GM21737 (cell line): ENCODE results near the gene PMS2.
A peak's percentile ranks its signal among the peaks of the same experiment; 100 is the strongest.
"Not testable (repeated sequence)": the region's sequence is repeated elsewhere in the genome, so short reads cannot be mapped to it uniquely, and the experiment has no call there.

Experiments used
- ATAC-seq: cut with Tn5 transposase; IDR thresholded peaks from one replicate; pipeline ENCODE4 v1.9.1; 2021; ENCODE audit warnings: mild to moderate bottlenecking, moderate library complexity; ENCODE audit not compliant: unreplicated experiment

PMS2 gene

GRCh38 chr7:6008668-6009611 lies at the start of gene PMS2, which contains the start of gene AIMP2:
PMS2 (minus strand) TSS chr7:6009049; CDS start chr7:6009019, 30 bp downstream.
AIMP2 (plus strand) TSS chr7:6009272; CDS start chr7:6009364, 92 bp downstream.
- ATAC-seq = peak; percentile 89

GRCh38 chr7:6057316-6058129 lies 48.7 kb upstream of the PMS2 start:
- no peak for ATAC-seq

GRCh38 chr7:6056616-6057015 lies 47.8 kb upstream of the PMS2 start:
- no peak for ATAC-seq

- not testable (repeated sequence) for ATAC-seq
Observed at GRCh38 chr7:6051185-6051584, 42.3 kb upstream of the PMS2 start.

GRCh38 chr7:6049780-6050179 lies 40.9 kb upstream of the PMS2 start:
- ATAC-seq = no peak

- ATAC-seq = no peak
Observed at GRCh38 chr7:6035686-6036085, 26.8 kb upstream of the PMS2 start.

GRCh38 chr7:6035165-6035564 lies 26.3 kb upstream of the PMS2 start:
- no peak for ATAC-seq

GRCh38 chr7:6032641-6033040 lies 23.8 kb upstream of the PMS2 start:
- no peak for ATAC-seq

GRCh38 chr7:6032167-6032566 lies 23.3 kb upstream of the PMS2 start:
- ATAC-seq = no peak

GRCh38 chr7:6031567-6031966 lies 22.7 kb upstream of the PMS2 start:
- no peak for ATAC-seq

- ATAC-seq = no peak
Observed at GRCh38 chr7:6030988-6031387, 22.1 kb upstream of the PMS2 start, which contains the start of gene ANKRD61. ANKRD61 (plus strand) TSS chr7:6031376; CDS start chr7:6031376, 0 bp downstream.

- ATAC-seq = no peak
Observed at GRCh38 chr7:6028563-6028962, 19.7 kb upstream of the PMS2 start.

GRCh38 chr7:6027806-6028365 lies 19.0 kb upstream of the PMS2 start:
- no peak for ATAC-seq

- no peak for ATAC-seq
Observed at GRCh38 chr7:6026820-6027311, 18.0 kb upstream of the PMS2 start.

- peak; percentile 89 for ATAC-seq
Observed at GRCh38 chr7:6026011-6026819, 17.4 kb upstream of the PMS2 start.

GRCh38 chr7:6023974-6024435 lies 15.2 kb upstream of the PMS2 start:
- ATAC-seq = no peak

- no peak for ATAC-seq
Observed at GRCh38 chr7:6022707-6023106, 13.9 kb upstream of the PMS2 start.

GRCh38 chr7:6020371-6021286 lies 11.8 kb upstream of the PMS2 start:
- ATAC-seq = no peak

- no peak for ATAC-seq
Observed at GRCh38 chr7:6016653-6016966, 7.8 kb upstream of the PMS2 start.
